ENCODE measurements around the gene KRTAP5-8. TPM values are rescaled to one million over a fixed set of nuclear protein-coding genes. Genes with fewer than 3 reads are reported as not detected.
"Not testable (repeated sequence)": the region's sequence is repeated elsewhere in the genome, so short reads cannot be mapped to it uniquely, and the experiment has no call there.

KRTAP5-8 gene
- total RNA-seq, 1 experiment from 2014 or later, result not detected

DNA sequence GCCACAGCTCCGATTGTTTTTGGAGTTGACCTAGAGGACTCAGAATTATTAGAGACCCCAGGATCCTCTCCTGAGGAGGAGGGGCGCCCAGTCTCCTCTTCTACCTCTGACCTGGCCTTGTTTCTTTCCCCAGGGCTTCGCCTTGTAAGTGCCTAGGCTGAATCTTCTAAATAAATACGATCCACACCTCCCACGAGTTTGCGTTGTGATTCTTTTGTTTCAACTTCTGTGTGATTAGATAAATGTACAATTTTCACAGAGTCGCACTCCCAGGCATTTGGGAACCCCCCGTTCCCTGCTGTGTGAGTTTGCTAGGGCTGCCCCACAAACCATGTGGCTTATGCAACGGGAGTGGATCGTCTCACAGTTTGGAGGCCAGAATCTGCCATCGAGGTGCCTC lies 1.2 kb downstream of the KRTAP5-8 start:
- Histone ChIP-seq H3K79me2 (ENCODE audit: low read length) (no peaks in the 10 kb centered on the region), H3K9me2 (replicated peaks; ENCODE audit: low read length) (no peaks in the 10 kb centered on the region), H4K20me1 (ENCODE audit: low read length) (no peaks in the 10 kb centered on the region), H3K4me3 (ENCODE audit: low read length) (no peak overlapping the region), H3K4me2 (ENCODE audit: low read length) (no peak overlapping the region), H3K36me3 (ENCODE audit: low read depth, low read length) (no peaks in the 10 kb centered on the region), H3K9ac (ENCODE audit: low read length) (no peak overlapping the region), H3K27ac (ENCODE audit: low read length) (no peak overlapping the region), H3K4me1 (ENCODE audit: insufficient read depth, low read length) (no peaks in the 10 kb centered on the region), H3K9me3 (ENCODE audit: low read length) (no peaks in the 10 kb centered on the region), H3F3A (ENCODE audit: low read length, unreplicated experiment) (no peaks in the 10 kb centered on the region), H2AFZ (ENCODE audit: low read length) (no peak overlapping the region), H3K27me3 (ENCODE audit: low read length) (peaks cover 11% of the 10 kb centered on the region)
- TF ChIP-seq, protein P1, sequence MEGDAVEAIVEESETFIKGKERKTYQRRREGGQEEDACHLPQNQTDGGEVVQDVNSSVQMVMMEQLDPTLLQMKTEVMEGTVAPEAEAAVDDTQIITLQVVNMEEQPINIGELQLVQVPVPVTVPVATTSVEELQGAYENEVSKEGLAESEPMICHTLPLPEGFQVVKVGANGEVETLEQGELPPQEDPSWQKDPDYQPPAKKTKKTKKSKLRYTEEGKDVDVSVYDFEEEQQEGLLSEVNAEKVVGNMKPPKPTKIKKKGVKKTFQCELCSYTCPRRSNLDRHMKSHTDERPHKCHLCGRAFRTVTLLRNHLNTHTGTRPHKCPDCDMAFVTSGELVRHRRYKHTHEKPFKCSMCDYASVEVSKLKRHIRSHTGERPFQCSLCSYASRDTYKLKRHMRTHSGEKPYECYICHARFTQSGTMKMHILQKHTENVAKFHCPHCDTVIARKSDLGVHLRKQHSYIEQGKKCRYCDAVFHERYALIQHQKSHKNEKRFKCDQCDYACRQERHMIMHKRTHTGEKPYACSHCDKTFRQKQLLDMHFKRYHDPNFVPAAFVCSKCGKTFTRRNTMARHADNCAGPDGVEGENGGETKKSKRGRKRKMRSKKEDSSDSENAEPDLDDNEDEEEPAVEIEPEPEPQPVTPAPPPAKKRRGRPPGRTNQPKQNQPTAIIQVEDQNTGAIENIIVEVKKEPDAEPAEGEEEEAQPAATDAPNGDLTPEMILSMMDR (conservative IDR thresholded peaks at IDR 0.05; ENCODE audit: low read depth, low read length), result no peak
- no peak for TF ChIP-seq EZH2 (IDR thresholded peaks at IDR 0.05; ENCODE audit: low read length, unreplicated experiment)
- TF ChIP-seq EZH2phosphoT487 (IDR thresholded peaks at IDR 0.05; ENCODE audit: borderline replicate concordance, low read length), result no peak
- ATAC-seq, result no peak
- BruUV-seq (replicated peaks), result no TSS peak
- ChIA-PET POLR2A (ENCODE audit: unreplicated experiment) (no interaction called here), CTCF (no interaction called here)
- DNase-seq, result no peak
- intact Hi-C loops (cut with micrococcal nuclease), result no loop called here

DNA sequence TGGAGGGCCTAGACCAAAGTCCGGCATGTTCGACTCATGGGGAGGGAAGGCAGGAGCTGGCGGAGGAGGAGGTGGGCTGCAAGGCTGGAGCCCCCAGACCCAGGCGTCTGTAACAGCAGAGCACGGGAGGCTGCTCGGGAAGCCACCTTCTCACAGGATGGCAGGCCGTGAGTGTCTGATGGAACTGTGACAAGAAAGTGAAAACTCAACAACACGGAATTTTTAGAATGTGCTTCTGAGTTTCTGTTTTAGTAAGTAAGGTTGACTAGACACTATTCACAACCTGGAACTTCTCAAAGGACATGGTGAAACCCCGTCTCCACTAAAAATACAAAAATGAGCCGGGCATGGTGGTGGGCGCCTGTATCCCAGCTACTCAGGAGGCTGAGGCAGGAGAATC lies 2.1 kb downstream of the KRTAP5-8 start:
- H3K9me3 ChIP-seq (ENCODE audit: low read length); BruUV-seq (replicated peaks); H3K4me2 ChIP-seq (ENCODE audit: low read length); H4K20me1 ChIP-seq (ENCODE audit: low read length); ATAC-seq; H3K27ac ChIP-seq (ENCODE audit: low read length); DNase-seq; H2AFZ ChIP-seq (ENCODE audit: low read length); H3K4me3 ChIP-seq (ENCODE audit: low read length); intact Hi-C loops (cut with micrococcal nuclease); H3K79me2 ChIP-seq (ENCODE audit: low read length); H3K36me3 ChIP-seq (ENCODE audit: low read depth, low read length); POLR2A ChIA-PET (ENCODE audit: unreplicated experiment); H3K9me2 ChIP-seq (replicated peaks; ENCODE audit: low read length); H3K9ac ChIP-seq (ENCODE audit: low read length); CTCF ChIA-PET; H3K4me1 ChIP-seq (ENCODE audit: insufficient read depth, low read length); H3F3A ChIP-seq (ENCODE audit: low read length, unreplicated experiment): not testable (repeated sequence)
- H3K27me3 ChIP-seq (ENCODE audit: low read length), result peaks cover 13% of the 10 kb centered on the region

DNA sequence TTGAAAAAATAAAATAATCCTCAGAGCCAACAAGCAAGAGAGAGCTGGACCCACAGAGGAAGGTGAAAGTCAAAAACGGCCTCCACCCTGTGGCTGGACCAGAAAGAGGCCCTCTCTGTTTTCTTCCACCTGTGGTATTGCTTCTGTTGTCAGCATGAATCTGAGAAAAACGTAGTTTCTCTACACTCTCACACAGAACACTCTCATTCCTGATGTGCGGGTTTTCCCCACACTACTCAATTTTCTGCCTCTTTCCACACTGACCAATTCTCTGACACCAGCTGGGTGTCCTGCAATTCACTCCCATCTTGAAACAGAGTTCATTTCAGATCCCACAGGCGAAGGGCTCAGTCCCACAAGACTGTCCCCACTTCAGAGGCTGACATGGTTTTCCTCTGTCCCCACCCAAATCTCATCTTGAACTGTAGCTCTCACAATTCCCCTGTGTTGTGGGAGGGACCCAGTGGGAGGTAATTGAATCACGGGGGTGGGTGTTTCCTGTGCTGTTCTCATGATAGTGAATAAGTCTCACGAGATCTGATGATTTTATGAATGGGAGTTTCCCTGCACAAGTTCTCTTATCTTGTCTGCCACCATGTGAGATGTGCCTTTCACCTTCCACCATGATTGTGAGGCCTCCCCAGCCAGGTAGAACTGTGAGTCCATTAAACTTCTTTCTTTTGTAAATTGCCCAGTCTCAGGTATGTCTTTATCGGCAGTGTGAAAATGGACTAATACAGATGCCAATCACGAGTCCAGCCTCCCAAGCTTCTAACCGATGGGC lies 2.9 kb downstream of the KRTAP5-8 start:
- ATAC-seq; H3K9me2 ChIP-seq (replicated peaks; ENCODE audit: low read length); H3K27ac ChIP-seq (ENCODE audit: low read length); DNase-seq; H3K36me3 ChIP-seq (ENCODE audit: low read depth, low read length); H3K9me3 ChIP-seq (ENCODE audit: low read length); H3K79me2 ChIP-seq (ENCODE audit: low read length); H3K9ac ChIP-seq (ENCODE audit: low read length); H3K4me3 ChIP-seq (ENCODE audit: low read length); BruUV-seq (replicated peaks); CTCF ChIA-PET; H3K4me2 ChIP-seq (ENCODE audit: low read length); intact Hi-C loops (cut with micrococcal nuclease); H4K20me1 ChIP-seq (ENCODE audit: low read length); H3F3A ChIP-seq (ENCODE audit: low read length, unreplicated experiment); POLR2A ChIA-PET (ENCODE audit: unreplicated experiment); H3K4me1 ChIP-seq (ENCODE audit: insufficient read depth, low read length); H2AFZ ChIP-seq (ENCODE audit: low read length): not testable (repeated sequence)
- peaks cover 21% of the 10 kb centered on the region for H3K27me3 ChIP-seq (ENCODE audit: low read length)

DNA sequence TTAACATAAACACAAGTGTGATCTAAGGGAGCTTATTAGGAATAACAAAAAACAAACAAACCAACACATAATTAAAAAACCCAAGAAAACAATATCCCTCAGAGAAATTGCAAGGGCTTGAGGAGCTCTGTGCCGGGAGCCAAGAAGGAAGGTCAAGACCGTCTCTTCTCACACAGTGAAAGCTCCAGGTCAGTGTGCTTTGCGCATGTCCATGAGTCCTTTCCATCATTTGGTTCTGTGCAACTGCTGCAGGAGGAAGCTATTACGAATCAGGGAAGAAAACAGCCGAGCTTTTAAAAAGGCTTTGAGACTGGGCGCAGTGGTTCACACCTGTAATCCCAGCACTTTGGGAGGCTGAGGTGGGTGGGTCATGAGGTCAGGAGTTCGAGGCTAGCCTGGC lies 4.6 kb downstream of the KRTAP5-8 start:
- ATAC-seq, result no peak
- no peaks in the 10 kb centered on the region for H4K20me1 ChIP-seq (ENCODE audit: low read length)
- H3F3A ChIP-seq (ENCODE audit: low read length, unreplicated experiment), result no peaks in the 10 kb centered on the region
- TF ChIP-seq EZH2phosphoT487 (IDR thresholded peaks at IDR 0.05; ENCODE audit: borderline replicate concordance, low read length), result no peak
- TF ChIP-seq, protein P1 (conservative IDR thresholded peaks at IDR 0.05; ENCODE audit: low read depth, low read length), result no peak
- TF ChIP-seq EZH2 (IDR thresholded peaks at IDR 0.05; ENCODE audit: low read length, unreplicated experiment), result no peak
- H3K9ac ChIP-seq (ENCODE audit: low read length), result no peak overlapping the region
- no peak overlapping the region for H3K27ac ChIP-seq (ENCODE audit: low read length)
- H3K4me2 ChIP-seq (ENCODE audit: low read length), result no peak overlapping the region
- BruUV-seq (replicated peaks), result no TSS peak
- H2AFZ ChIP-seq (ENCODE audit: low read length), result no peak overlapping the region
- H3K27me3 ChIP-seq (ENCODE audit: low read length), result peaks cover 38% of the 10 kb centered on the region
- H3K4me3 ChIP-seq (ENCODE audit: low read length), result no peak overlapping the region
- H3K79me2 ChIP-seq (ENCODE audit: low read length), result no peaks in the 10 kb centered on the region
- intact Hi-C loops (cut with micrococcal nuclease), result no loop called here
- H3K4me1 ChIP-seq (ENCODE audit: insufficient read depth, low read length), result no peaks in the 10 kb centered on the region
- CTCF ChIA-PET, result no interaction called here
- no peaks in the 10 kb centered on the region for H3K9me2 ChIP-seq (replicated peaks; ENCODE audit: low read length)
- no peaks in the 10 kb centered on the region for H3K9me3 ChIP-seq (ENCODE audit: low read length)
- H3K36me3 ChIP-seq (ENCODE audit: low read depth, low read length), result no peaks in the 10 kb centered on the region
- POLR2A ChIA-PET (ENCODE audit: unreplicated experiment), result no interaction called here
- DNase-seq, result no peak
